CD8-positive, alpha-beta memory T cell (primary cell): ENCODE data around the gene PAXIP1. TPM values are rescaled to one million over a fixed set of nuclear protein-coding genes. Genes with fewer than 3 reads are reported as not detected.

Source experiments
- CTCF ChIA-PET: fragments of 350-600 bp; sonication (Branson Sonifier 250); formaldehyde crosslinking; loops from one replicate; lab custom pipeline; 2021; ENCODE audit warnings: antibody characterized with exemption; lab: Charles Lee
- POLR2A ChIA-PET: fragments of 350-600 bp; sonication (Branson Sonifier 250); formaldehyde crosslinking; loops from one replicate; lab custom pipeline; 2021; ENCODE audit warnings: antibody characterized with exemption; lab: Charles Lee
- DNase-seq, 5 donors: peaks; one replicate each; pipeline versions ENCODE4 v3.0.0 to v3.0.0-alpha.2; 2020 to 2022; ENCODE audit warnings: mixed read lengths in 1 of 5
- H3K27ac ChIP-seq: one replicate; pipeline ENCODE4 v1.7.0; 2013; ENCODE audit warnings: low read depth, mild to moderate bottlenecking, low read length, moderate library complexity
- H3K27me3 ChIP-seq: 2 replicates; pipeline ENCODE4 v1.7.0; 2013; ENCODE audit warnings: low read length, mild to moderate bottlenecking; ENCODE audit not compliant: insufficient read depth, poor library complexity, severe bottlenecking
- H3K36me3 ChIP-seq: 2 replicates; pipeline ENCODE4 v1.7.0; 2013; ENCODE audit warnings: mild to moderate bottlenecking, low read length, moderate library complexity; ENCODE audit not compliant: insufficient read depth
- H3K4me1 ChIP-seq: 2 replicates; pipeline ENCODE4 v1.7.0; 2013; ENCODE audit warnings: mild to moderate bottlenecking, low read length, moderate library complexity; ENCODE audit not compliant: insufficient read depth
- H3K4me3 ChIP-seq: 2 replicates; pipeline ENCODE4 v1.7.0; 2013; ENCODE audit warnings: mild to moderate bottlenecking, low read length
- H3K9me3 ChIP-seq: 2 replicates; pipeline ENCODE4 v1.7.0; 2013; ENCODE audit warnings: mild to moderate bottlenecking, low read length
- H3K27ac Mint-ChIP-seq, 8 donors: one replicate each; pipeline ENCODE4 v1.8.0; 2020 to 2021; ENCODE audit warnings: mixed read lengths in 8 of 8, mild to moderate bottlenecking in 6 of 8, inconsistent platforms in 3 of 8, moderate library complexity in 3 of 8
- H3K27me3 Mint-ChIP-seq, 2 donors: one replicate each; pipeline ENCODE4 v1.8.0; 2020 to 2021; ENCODE audit warnings: mixed read lengths in 2 of 2, mild to moderate bottlenecking in 1 of 2, moderate library complexity in 1 of 2
- H3K36me3 Mint-ChIP-seq, 3 donors: one replicate each; pipeline ENCODE4 v1.8.0; 2020 to 2021; ENCODE audit warnings: mixed read lengths in 3 of 3, inconsistent platforms in 1 of 3, mild to moderate bottlenecking in 1 of 3
- H3K4me1 Mint-ChIP-seq, 3 donors: one replicate each; pipeline ENCODE4 v1.8.0; 2020 to 2021; ENCODE audit warnings: mixed read lengths in 3 of 3, inconsistent platforms in 1 of 3, mild to moderate bottlenecking in 1 of 3
- H3K4me3 Mint-ChIP-seq, 7 donors: one replicate each; pipeline ENCODE4 v1.8.0; 2020 to 2021; ENCODE audit warnings: mixed read lengths in 7 of 7, mild to moderate bottlenecking in 6 of 7, moderate library complexity in 4 of 7, inconsistent platforms in 2 of 7
- H3K9me3 Mint-ChIP-seq, 5 donors: one replicate each; pipeline ENCODE4 v1.8.0; 2020 to 2022; ENCODE audit warnings: mixed read lengths in 5 of 5, mild to moderate bottlenecking in 3 of 5, moderate library complexity in 2 of 5, inconsistent platforms in 1 of 5
- polyA plus RNA-seq: library from polyadenylated mRNA; unstranded; fragments of 300-500 nt; fragmentation: Illumina TruSeq; gene quantifications from one replicate; pipeline ENCODE4 v1.2.3, GENCODE V29; 2021
- total RNA-seq, 2 experiments: library from RNA; stranded (reverse); gene quantifications; one replicate each; pipeline ENCODE4 v1.2.3, GENCODE V29; 2021

The PAXIP1 gene
- total and polyA plus RNA-seq, 3 experiments from 2014 or later: 2.0 to 25.8 (median 23.1) TPM

GRCh38 chr7:154905146-154905545 is 97.8 kb downstream of the PAXIP1 start:
- Mint-ChIP-seq H3K27ac (no peak overlapping the region), H3K36me3 (no peaks in the 10 kb centered on the region), H3K4me1 (peaks cover 0 to 6% (median 5%) of the 10 kb centered on the region in 3 donors), H3K4me3 (no peak overlapping the region), H3K27me3 (peaks cover 13 to 37% of the 10 kb centered on the region in 2 donors), H3K9me3 (no peaks in the 10 kb centered on the region)
- ChIA-PET POLR2A (no interaction called here), CTCF (interaction anchor here (2.3 kb wide), 1 partner anchor 9 kb away, joined by 7 read pairs; no protein-coding TSS in a partner anchor)
- DNase-seq: no peak
- H3K9me3 ChIP-seq: no peaks in the 10 kb centered on the region
- H3K27me3 ChIP-seq: no peaks in the 10 kb centered on the region
- H3K4me1 ChIP-seq: no peaks in the 10 kb centered on the region
- H3K36me3 ChIP-seq: no peaks in the 10 kb centered on the region
- no peak overlapping the region for H3K27ac ChIP-seq
- no peak overlapping the region for H3K4me3 ChIP-seq

GRCh38 chr7:154903083-154903731 is 99.7 kb downstream of the PAXIP1 start:
- Mint-ChIP-seq H3K9me3 (no peaks in the 10 kb centered on the region), H3K27me3 (peaks cover 11 to 25% of the 10 kb centered on the region in 2 donors), H3K4me1 (peaks cover 0 to 5% (median 4%) of the 10 kb centered on the region in 3 donors), H3K4me3 (no peak overlapping the region), H3K27ac (no peak overlapping the region), H3K36me3 (no peaks in the 10 kb centered on the region)
- CTCF ChIA-PET: interaction anchor here (0.7 kb wide), 1 partner anchor 10 kb away, joined by 3 read pairs; no protein-coding TSS in a partner anchor
- POLR2A ChIA-PET: no interaction called here
- Histone ChIP-seq H3K4me1 (no peaks in the 10 kb centered on the region), H3K9me3 (no peaks in the 10 kb centered on the region), H3K27ac (no peak overlapping the region), H3K27me3 (no peaks in the 10 kb centered on the region), H3K36me3 (no peaks in the 10 kb centered on the region), H3K4me3 (no peak overlapping the region)
- no peak for DNase-seq

- CTCF ChIA-PET: no interaction called here
- no peaks in the 10 kb centered on the region for H3K9me3 ChIP-seq
- Mint-ChIP-seq H3K36me3 (no peaks in the 10 kb centered on the region), H3K4me3 (no peak overlapping the region), H3K4me1 (no peaks in the 10 kb centered on the region), H3K27ac (no peak overlapping the region), H3K9me3 (no peaks in the 10 kb centered on the region), H3K27me3 (peaks cover 15 to 19% of the 10 kb centered on the region in 2 donors)
- H3K27me3 ChIP-seq: no peaks in the 10 kb centered on the region
- no peak overlapping the region for H3K27ac ChIP-seq
- H3K4me3 ChIP-seq: no peak overlapping the region
- no peak for DNase-seq
- H3K4me1 ChIP-seq: no peaks in the 10 kb centered on the region
- POLR2A ChIA-PET: no interaction called here
- no peaks in the 10 kb centered on the region for H3K36me3 ChIP-seq
Observed at GRCh38 chr7:154902600-154903082, 100.3 kb downstream of the PAXIP1 start.

GRCh38 chr7:154899862-154900261 is 103.1 kb downstream of the PAXIP1 start:
- POLR2A ChIA-PET: no interaction called here
- Histone ChIP-seq H3K27ac (no peak overlapping the region), H3K4me3 (no peak overlapping the region), H3K4me1 (no peaks in the 10 kb centered on the region), H3K36me3 (no peaks in the 10 kb centered on the region), H3K27me3 (no peaks in the 10 kb centered on the region), H3K9me3 (no peaks in the 10 kb centered on the region)
- H3K9me3 Mint-ChIP-seq: no peaks in the 10 kb centered on the region
- no peak overlapping the region for H3K27ac Mint-ChIP-seq
- H3K4me1 Mint-ChIP-seq: no peaks in the 10 kb centered on the region
- peaks cover 13 to 18% of the 10 kb centered on the region in 2 donors for H3K27me3 Mint-ChIP-seq
- CTCF ChIA-PET: interaction anchor here (1.3 kb wide), 1 partner anchor 14 kb away, joined by 3 read pairs; no protein-coding TSS in a partner anchor
- DNase-seq: no peak
- H3K36me3 Mint-ChIP-seq: no peaks in the 10 kb centered on the region
- no peak overlapping the region for H3K4me3 Mint-ChIP-seq

- Histone ChIP-seq H3K27me3 (no peaks in the 10 kb centered on the region), H3K9me3 (no peaks in the 10 kb centered on the region), H3K36me3 (no peaks in the 10 kb centered on the region), H3K4me3 (no peak overlapping the region), H3K27ac (no peak overlapping the region), H3K4me1 (no peaks in the 10 kb centered on the region)
- Mint-ChIP-seq H3K36me3 (no peaks in the 10 kb centered on the region), H3K4me3 (no peak overlapping the region), H3K9me3 (no peaks in the 10 kb centered on the region), H3K4me1 (no peaks in the 10 kb centered on the region), H3K27me3 (peaks cover 13 to 14% of the 10 kb centered on the region in 2 donors), H3K27ac (no peak overlapping the region)
- ChIA-PET CTCF (interaction anchor here (1.3 to 1.4 kb wide), 2 partner anchors 11 to 15 kb away, joined by 3 to 4 read pairs; no protein-coding TSS in a partner anchor), POLR2A (no interaction called here)
- DNase-seq: peak in 1 of 5 donors; percentile 35
Observed at GRCh38 chr7:154898973-154899855, 103.7 kb downstream of the PAXIP1 start.

GRCh38 chr7:154896076-154896475 is 106.8 kb downstream of the PAXIP1 start:
- CTCF ChIA-PET: no interaction called here

More at GRCh38 chr7:154896076-154896475, 106.8 kb downstream of the PAXIP1 start:
- Histone ChIP-seq H3K4me1 (no peaks in the 10 kb centered on the region), H3K36me3 (no peaks in the 10 kb centered on the region), H3K4me3 (no peak overlapping the region), H3K27ac (no peak overlapping the region), H3K27me3 (no peaks in the 10 kb centered on the region), H3K9me3 (no peaks in the 10 kb centered on the region)
- no peak for DNase-seq
- no peaks in the 10 kb centered on the region for H3K4me1 Mint-ChIP-seq
- no peak overlapping the region for H3K27ac Mint-ChIP-seq
- no peaks in the 10 kb centered on the region for H3K9me3 Mint-ChIP-seq
- H3K4me3 Mint-ChIP-seq: no peak overlapping the region
- POLR2A ChIA-PET: no interaction called here
- peaks cover 16 to 17% of the 10 kb centered on the region in 2 donors for H3K27me3 Mint-ChIP-seq
- no peaks in the 10 kb centered on the region for H3K36me3 Mint-ChIP-seq
